GM18868 (cell line): ENCODE results near the gene SNTG2.
"Not testable (repeated sequence)": the region's sequence is repeated elsewhere in the genome, so short reads cannot be mapped to it uniquely, and the experiment has no call there.

Source experiments
- ATAC-seq: cut with Tn5 transposase; IDR thresholded peaks from one replicate; pipeline ENCODE4 v1.9.1; 2021; ENCODE audit warnings: mild to moderate bottlenecking, moderate library complexity; ENCODE audit not compliant: unreplicated experiment

SNTG2 gene

GRCh38 chr2:1400943-1401735 lies 450.5 kb downstream of the SNTG2 start:
- ATAC-seq = no peak

GRCh38 chr2:1402064-1402463 lies 451.4 kb downstream of the SNTG2 start:
- ATAC-seq = no peak

- no peak for ATAC-seq
Measured at GRCh38 chr2:1403565-1403964, 452.9 kb downstream of the SNTG2 start.

DNA sequence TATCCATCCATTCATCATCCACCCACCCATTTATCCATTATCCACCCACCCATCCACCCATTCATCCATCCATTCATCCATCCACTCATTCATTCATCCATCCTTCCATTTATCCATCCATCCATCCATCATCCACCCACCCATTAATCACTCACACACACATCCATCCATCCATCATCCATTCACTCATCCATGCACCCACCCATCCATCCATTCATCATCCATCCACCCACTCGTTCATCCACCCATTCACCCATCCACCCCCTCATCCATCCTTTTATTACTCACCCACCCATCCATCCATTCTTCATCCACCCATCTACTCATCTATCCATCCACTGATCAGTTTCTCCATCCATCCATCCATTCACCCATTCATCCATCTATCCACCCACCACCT lies 454.5 kb downstream of the SNTG2 start:
- ATAC-seq = no peak

- ATAC-seq = no peak
Measured at GRCh38 chr2:1405967-1406366, 455.3 kb downstream of the SNTG2 start.

DNA sequence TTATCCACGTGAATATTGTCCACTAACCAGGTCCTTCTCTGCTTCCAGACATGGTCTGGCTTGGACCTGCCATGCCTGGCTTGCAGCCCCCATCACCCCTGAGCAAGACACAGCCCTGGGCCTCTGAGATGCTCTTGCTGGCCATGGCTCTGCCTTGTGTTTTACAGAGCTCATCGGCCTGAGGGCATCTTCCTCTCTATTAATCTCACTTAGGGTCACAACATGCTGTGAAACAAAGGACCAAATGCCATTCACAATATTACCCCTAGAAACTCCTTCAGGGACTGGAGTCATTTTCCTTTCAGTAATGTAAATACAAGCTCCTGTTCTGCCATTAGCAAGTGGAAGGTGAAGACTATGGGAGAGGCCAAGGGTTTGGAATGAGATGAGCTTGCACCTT lies 455.8 kb downstream of the SNTG2 start:
- ATAC-seq = no peak

GRCh38 chr2:1407950-1408675 lies 457.5 kb downstream of the SNTG2 start:
- no peak for ATAC-seq

DNA sequence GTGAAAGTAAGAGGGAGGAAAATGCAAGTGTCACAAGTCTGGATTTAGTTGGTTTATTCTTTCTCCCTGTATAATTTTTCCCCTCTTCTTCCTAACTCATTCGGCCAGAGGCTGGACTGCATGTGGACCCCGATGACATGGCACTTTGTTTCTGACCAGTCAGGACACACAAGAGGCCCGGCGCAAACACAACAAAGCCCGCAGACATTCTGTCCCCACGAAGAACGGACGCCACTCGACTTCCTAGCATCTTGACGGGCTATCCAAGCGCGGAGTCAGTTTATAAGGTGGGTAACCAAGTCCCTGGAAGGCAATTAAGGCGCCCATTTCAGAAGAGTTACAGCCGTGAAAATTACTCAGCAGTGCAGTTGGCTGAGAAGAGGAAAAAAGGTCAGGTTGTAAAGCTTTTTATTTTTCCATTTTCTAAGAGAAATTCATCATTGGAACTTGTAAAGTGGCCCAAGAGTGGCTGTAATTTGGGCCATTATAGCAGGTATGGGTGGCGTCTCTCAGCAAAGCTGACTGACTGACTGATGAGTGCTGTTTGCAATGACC lies 462.6 kb downstream of the SNTG2 start, which contains the start of gene TPO:
TSS of gene TPO (plus strand) at position 308 of the 555 bp plus-strand sequence. CDS start 946 bp downstream, outside the sequence.
- ATAC-seq = no peak

DNA sequence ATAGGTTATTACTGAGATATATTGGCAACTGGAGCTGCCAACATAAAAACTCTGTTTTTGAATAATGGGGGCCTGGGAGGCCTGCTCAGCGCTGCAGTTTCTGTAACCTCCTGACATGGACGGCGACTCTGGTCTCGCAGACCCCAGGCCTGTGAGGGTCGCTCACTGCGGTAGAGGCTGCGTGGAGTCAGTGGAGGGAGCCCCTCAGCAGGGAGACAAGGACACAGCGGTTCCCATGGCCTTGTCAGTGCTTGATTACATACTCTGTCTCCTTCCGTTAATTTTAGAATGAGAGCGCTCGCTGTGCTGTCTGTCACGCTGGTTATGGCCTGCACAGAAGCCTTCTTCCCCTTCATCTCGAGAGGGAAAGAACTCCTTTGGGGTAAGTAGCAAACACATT lies 463.5 kb downstream of the SNTG2 start:
- ATAC-seq = no peak

- not testable (repeated sequence) for ATAC-seq
Measured at GRCh38 chr2:1414901-1415300, 464.3 kb downstream of the SNTG2 start.

DNA sequence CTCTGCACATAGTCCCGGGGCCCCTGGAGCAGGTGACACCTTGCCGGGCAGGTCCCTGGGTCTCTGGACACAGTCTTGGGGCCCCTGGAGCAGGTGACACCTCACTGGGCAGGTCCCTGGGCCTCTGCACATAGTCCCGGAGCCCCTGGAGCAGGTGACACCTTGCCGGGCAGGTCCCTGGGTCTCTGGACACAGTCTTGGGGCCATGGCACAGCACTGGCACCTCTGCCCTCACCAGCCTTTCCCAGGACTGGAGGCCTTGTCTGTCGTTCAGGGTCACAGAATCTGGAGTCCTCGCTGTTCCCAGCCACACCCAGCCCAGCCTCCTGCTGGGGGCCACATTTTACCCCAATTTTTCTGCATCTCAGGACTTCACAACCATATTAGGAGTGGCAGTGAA lies 464.9 kb downstream of the SNTG2 start:
- no peak for ATAC-seq
